Type B pancreatic cell (in vitro differentiated cells): ENCODE measurements around the gene GAS2. TPM values are rescaled to one million over a fixed set of nuclear protein-coding genes. Genes with fewer than 3 reads are reported as not detected.

Source experiments
- DNase-seq: peaks from one replicate; pipeline ENCODE4 v3.0.0; 2021; ENCODE audit warnings: mixed read lengths; ENCODE audit not compliant: unreplicated experiment; ENCODE audit errors: extremely low spot score
- H3K27ac Mint-ChIP-seq: 2 replicates; pipeline ENCODE4 v1.8.0; 2021; ENCODE audit warnings: mild to moderate bottlenecking, mixed read lengths
- H3K27me3 Mint-ChIP-seq: 2 replicates; pipeline ENCODE4 v1.8.0; 2021; ENCODE audit warnings: mixed read lengths
- H3K36me3 Mint-ChIP-seq: 2 replicates; pipeline ENCODE4 v1.8.0; 2021; ENCODE audit warnings: mixed read lengths
- H3K4me1 Mint-ChIP-seq: one replicate; pipeline ENCODE4 v1.8.0; 2021; ENCODE audit warnings: mixed read lengths; ENCODE audit not compliant: unreplicated experiment
- H3K4me3 Mint-ChIP-seq: 2 replicates; pipeline ENCODE4 v1.8.0; 2021; ENCODE audit warnings: mild to moderate bottlenecking, mixed read lengths
- H3K9me3 Mint-ChIP-seq: 2 replicates; pipeline ENCODE4 v1.8.0; 2021; ENCODE audit warnings: mixed read lengths
- CTCF ChIP-seq: fragments of 200-600 bp; sonication (generic); conservative IDR thresholded peaks from 2 replicates; pipeline ENCODE4 v1.5.0; 2021; ENCODE audit warnings: antibody characterized with exemption, mild to moderate bottlenecking
- total RNA-seq: library from RNA; stranded (reverse); gene quantifications from 2 replicates; pipeline ENCODE4 v1.2.1, GENCODE V29; 2021; ENCODE audit warnings: low replicate concordance

GAS2 gene
- total RNA-seq, 1 donor from 2014 or later: 15.6 TPM

GRCh38 chr11:22787551-22788162, 121.2 kb downstream of the GAS2 start:
- peak; percentile 91 for TF ChIP-seq CTCF
- DNase-seq: no peak
- Mint-ChIP-seq H3K27me3 (no peaks in the 10 kb centered on the region), H3K36me3 (no peaks in the 10 kb centered on the region), H3K4me3 (no peak overlapping the region), H3K4me1 (peaks cover 11% of the 10 kb centered on the region), H3K9me3 (peaks cover 9% of the 10 kb centered on the region), H3K27ac (no peak overlapping the region)

GRCh38 chr11:22792497-22792896, 126.1 kb downstream of the GAS2 start:
- Mint-ChIP-seq H3K27ac (no peak overlapping the region), H3K9me3 (no peaks in the 10 kb centered on the region), H3K27me3 (no peaks in the 10 kb centered on the region), H3K36me3 (no peaks in the 10 kb centered on the region), H3K4me3 (no peak overlapping the region), H3K4me1 (peaks cover 11% of the 10 kb centered on the region)
- TF ChIP-seq CTCF: no peak
- no peak for DNase-seq

DNA sequence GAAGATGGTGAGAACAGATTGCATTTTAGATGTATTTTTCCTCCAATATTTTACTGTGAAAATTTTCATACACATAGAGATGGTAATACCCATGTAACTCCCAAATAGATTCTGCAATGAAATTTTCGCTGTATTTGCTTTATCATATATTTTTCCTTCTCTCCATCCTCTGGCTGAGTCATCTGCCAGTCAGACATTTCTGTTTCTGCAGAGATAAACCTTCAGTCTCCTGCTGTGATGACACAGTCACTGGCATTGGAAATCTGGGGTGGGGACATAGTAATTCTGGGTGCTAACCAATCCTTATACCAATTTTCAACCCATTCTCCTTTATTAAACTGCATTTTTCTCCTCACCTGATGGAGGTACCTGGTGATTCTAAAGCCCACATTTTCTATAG, 129.5 kb downstream of the GAS2 start:
- no peaks in the 10 kb centered on the region for H3K36me3 Mint-ChIP-seq
- TF ChIP-seq CTCF: no peak
- H3K27me3 Mint-ChIP-seq: no peaks in the 10 kb centered on the region
- H3K4me3 Mint-ChIP-seq: no peak overlapping the region
- peaks cover 6% of the 10 kb centered on the region for H3K4me1 Mint-ChIP-seq
- no peaks in the 10 kb centered on the region for H3K9me3 Mint-ChIP-seq
- no peak overlapping the region for H3K27ac Mint-ChIP-seq
- no peak for DNase-seq

- no peak for TF ChIP-seq CTCF
- no peak overlapping the region for H3K4me3 Mint-ChIP-seq
- H3K4me1 Mint-ChIP-seq: peaks cover 2% of the 10 kb centered on the region
- H3K36me3 Mint-ChIP-seq: no peaks in the 10 kb centered on the region
- H3K27me3 Mint-ChIP-seq: no peaks in the 10 kb centered on the region
- no peak overlapping the region for H3K27ac Mint-ChIP-seq
- no peak for DNase-seq
- H3K9me3 Mint-ChIP-seq: no peaks in the 10 kb centered on the region
Observed at GRCh38 chr11:22797047-22797446, 130.6 kb downstream of the GAS2 start.

DNA sequence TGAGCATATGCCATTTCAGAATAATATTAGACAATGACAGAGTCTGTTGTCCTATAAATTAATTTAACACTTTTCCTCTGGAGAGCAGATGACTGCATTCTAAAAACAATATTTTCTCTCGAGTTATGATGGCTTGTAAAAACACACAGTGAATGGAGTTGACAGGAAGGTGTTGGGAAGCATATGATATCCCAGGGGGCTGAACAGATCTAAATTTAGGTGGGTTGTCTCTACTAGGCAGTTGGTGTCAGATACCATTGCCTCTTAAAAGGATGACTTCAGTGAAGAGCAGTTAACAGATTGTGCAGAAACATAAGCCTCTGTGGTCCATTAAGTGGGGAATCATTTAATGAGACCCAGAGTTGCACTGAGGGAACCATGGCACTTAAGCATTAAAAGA, 132.5 kb downstream of the GAS2 start:
- Mint-ChIP-seq H3K36me3 (no peaks in the 10 kb centered on the region), H3K9me3 (no peaks in the 10 kb centered on the region), H3K4me3 (no peak overlapping the region), H3K27me3 (no peaks in the 10 kb centered on the region), H3K4me1 (no peaks in the 10 kb centered on the region), H3K27ac (no peak overlapping the region)
- no peak for TF ChIP-seq CTCF
- DNase-seq: no peak

DNA sequence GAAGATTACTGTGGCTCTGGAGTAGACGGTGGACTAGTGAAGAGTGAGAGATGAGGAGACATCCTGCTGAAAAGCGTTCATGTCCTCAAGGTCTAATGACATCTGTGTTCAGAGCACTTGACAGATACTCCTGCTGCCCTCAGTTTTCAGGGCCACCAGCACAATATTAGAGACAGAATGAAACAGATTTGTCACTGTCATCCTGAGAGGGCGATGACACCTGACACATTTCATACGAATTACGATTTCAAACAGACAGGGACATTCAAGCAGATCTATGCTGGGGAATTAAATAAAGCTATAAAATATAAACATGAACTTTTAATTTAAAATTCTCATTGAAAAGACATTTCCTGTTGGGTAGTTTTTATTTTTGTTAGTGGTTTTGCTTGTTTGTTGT, 134.1 kb downstream of the GAS2 start:
- Mint-ChIP-seq H3K4me1 (no peaks in the 10 kb centered on the region), H3K9me3 (no peaks in the 10 kb centered on the region), H3K27ac (no peak overlapping the region), H3K27me3 (no peaks in the 10 kb centered on the region), H3K36me3 (no peaks in the 10 kb centered on the region), H3K4me3 (no peak overlapping the region)
- no peak for DNase-seq
- TF ChIP-seq CTCF: no peak
